CD8-positive, alpha-beta memory T cell (primary cell): ENCODE results near the gene TRMT2A. TPM values are rescaled to one million over a fixed set of nuclear protein-coding genes. Genes with fewer than 3 reads are reported as not detected.

ENCODE experiments used
- CTCF ChIA-PET: fragments of 350-600 bp; sonication (Branson Sonifier 250); formaldehyde crosslinking; loops from one replicate; lab custom pipeline; 2021; ENCODE audit warnings: antibody characterized with exemption; lab: Charles Lee
- POLR2A ChIA-PET: fragments of 350-600 bp; sonication (Branson Sonifier 250); formaldehyde crosslinking; loops from one replicate; lab custom pipeline; 2021; ENCODE audit warnings: antibody characterized with exemption; lab: Charles Lee
- DNase-seq, 5 donors: peaks; one replicate each; pipeline versions ENCODE4 v3.0.0 to v3.0.0-alpha.2; 2020 to 2022; ENCODE audit warnings: mixed read lengths in 1 of 5
- H3K27ac ChIP-seq: one replicate; pipeline ENCODE4 v1.7.0; 2013; ENCODE audit warnings: low read depth, mild to moderate bottlenecking, low read length, moderate library complexity
- H3K27me3 ChIP-seq: 2 replicates; pipeline ENCODE4 v1.7.0; 2013; ENCODE audit warnings: low read length, mild to moderate bottlenecking; ENCODE audit not compliant: insufficient read depth, poor library complexity, severe bottlenecking
- H3K36me3 ChIP-seq: 2 replicates; pipeline ENCODE4 v1.7.0; 2013; ENCODE audit warnings: mild to moderate bottlenecking, low read length, moderate library complexity; ENCODE audit not compliant: insufficient read depth
- H3K4me1 ChIP-seq: 2 replicates; pipeline ENCODE4 v1.7.0; 2013; ENCODE audit warnings: mild to moderate bottlenecking, low read length, moderate library complexity; ENCODE audit not compliant: insufficient read depth
- H3K4me3 ChIP-seq: 2 replicates; pipeline ENCODE4 v1.7.0; 2013; ENCODE audit warnings: mild to moderate bottlenecking, low read length
- H3K9me3 ChIP-seq: 2 replicates; pipeline ENCODE4 v1.7.0; 2013; ENCODE audit warnings: mild to moderate bottlenecking, low read length
- H3K27ac Mint-ChIP-seq, 8 donors: one replicate each; pipeline ENCODE4 v1.8.0; 2020 to 2021; ENCODE audit warnings: mixed read lengths in 8 of 8, mild to moderate bottlenecking in 6 of 8, inconsistent platforms in 3 of 8, moderate library complexity in 3 of 8
- H3K27me3 Mint-ChIP-seq, 2 donors: one replicate each; pipeline ENCODE4 v1.8.0; 2020 to 2021; ENCODE audit warnings: mixed read lengths in 2 of 2, mild to moderate bottlenecking in 1 of 2, moderate library complexity in 1 of 2
- H3K36me3 Mint-ChIP-seq, 3 donors: one replicate each; pipeline ENCODE4 v1.8.0; 2020 to 2021; ENCODE audit warnings: mixed read lengths in 3 of 3, inconsistent platforms in 1 of 3, mild to moderate bottlenecking in 1 of 3
- H3K4me1 Mint-ChIP-seq, 3 donors: one replicate each; pipeline ENCODE4 v1.8.0; 2020 to 2021; ENCODE audit warnings: mixed read lengths in 3 of 3, inconsistent platforms in 1 of 3, mild to moderate bottlenecking in 1 of 3
- H3K4me3 Mint-ChIP-seq, 7 donors: one replicate each; pipeline ENCODE4 v1.8.0; 2020 to 2021; ENCODE audit warnings: mixed read lengths in 7 of 7, mild to moderate bottlenecking in 6 of 7, moderate library complexity in 4 of 7, inconsistent platforms in 2 of 7
- H3K9me3 Mint-ChIP-seq, 5 donors: one replicate each; pipeline ENCODE4 v1.8.0; 2020 to 2022; ENCODE audit warnings: mixed read lengths in 5 of 5, mild to moderate bottlenecking in 3 of 5, moderate library complexity in 2 of 5, inconsistent platforms in 1 of 5
- polyA plus RNA-seq: library from polyadenylated mRNA; unstranded; fragments of 300-500 nt; fragmentation: Illumina TruSeq; gene quantifications from one replicate; pipeline ENCODE4 v1.2.3, GENCODE V29; 2021
- total RNA-seq, 2 experiments: library from RNA; stranded (reverse); gene quantifications; one replicate each; pipeline ENCODE4 v1.2.3, GENCODE V29; 2021

The TRMT2A gene
- total and polyA plus RNA-seq, 3 experiments from 2014 or later, result 35.6 to 121 (median 108) TPM

GRCh38 chr22:20146777-20147176, 29.8 kb upstream of the TRMT2A start:
- Histone ChIP-seq H3K27me3 (no peaks in the 10 kb centered on the region), H3K27ac (no peak overlapping the region), H3K9me3 (no peaks in the 10 kb centered on the region), H3K36me3 (no peaks in the 10 kb centered on the region), H3K4me1 (no peaks in the 10 kb centered on the region), H3K4me3 (no peak overlapping the region)
- Mint-ChIP-seq H3K27me3 (no peaks in the 10 kb centered on the region), H3K4me1 (peaks cover 0 to 4% (median 0%) of the 10 kb centered on the region in 3 donors), H3K9me3 (no peaks in the 10 kb centered on the region), H3K27ac (no peak overlapping the region), H3K36me3 (peaks cover 0 to 14% (median 0%) of the 10 kb centered on the region in 3 donors), H3K4me3 (no peak overlapping the region)
- DNase-seq, result no peak
- CTCF ChIA-PET, result interaction anchor here (1.3 kb wide), 1 partner anchor 10 kb away, joined by 5 read pairs; no protein-coding TSS in a partner anchor
- POLR2A ChIA-PET, result no interaction called here

- Histone ChIP-seq H3K4me1 (no peaks in the 10 kb centered on the region), H3K36me3 (no peaks in the 10 kb centered on the region), H3K4me3 (no peak overlapping the region), H3K9me3 (no peaks in the 10 kb centered on the region), H3K27ac (no peak overlapping the region), H3K27me3 (no peaks in the 10 kb centered on the region)
- ChIA-PET CTCF (no interaction called here), POLR2A (no interaction called here)
- H3K9me3 Mint-ChIP-seq, result no peaks in the 10 kb centered on the region
- H3K4me3 Mint-ChIP-seq, result no peak overlapping the region
- no peak overlapping the region for H3K27ac Mint-ChIP-seq
- peaks cover 0 to 4% (median 0%) of the 10 kb centered on the region in 3 donors for H3K4me1 Mint-ChIP-seq
- DNase-seq, result no peak
- no peaks in the 10 kb centered on the region for H3K27me3 Mint-ChIP-seq
- H3K36me3 Mint-ChIP-seq, result peaks cover 0 to 15% (median 0%) of the 10 kb centered on the region in 3 donors
Measured at GRCh38 chr22:20145832-20146223, 28.8 kb upstream of the TRMT2A start.

DNA sequence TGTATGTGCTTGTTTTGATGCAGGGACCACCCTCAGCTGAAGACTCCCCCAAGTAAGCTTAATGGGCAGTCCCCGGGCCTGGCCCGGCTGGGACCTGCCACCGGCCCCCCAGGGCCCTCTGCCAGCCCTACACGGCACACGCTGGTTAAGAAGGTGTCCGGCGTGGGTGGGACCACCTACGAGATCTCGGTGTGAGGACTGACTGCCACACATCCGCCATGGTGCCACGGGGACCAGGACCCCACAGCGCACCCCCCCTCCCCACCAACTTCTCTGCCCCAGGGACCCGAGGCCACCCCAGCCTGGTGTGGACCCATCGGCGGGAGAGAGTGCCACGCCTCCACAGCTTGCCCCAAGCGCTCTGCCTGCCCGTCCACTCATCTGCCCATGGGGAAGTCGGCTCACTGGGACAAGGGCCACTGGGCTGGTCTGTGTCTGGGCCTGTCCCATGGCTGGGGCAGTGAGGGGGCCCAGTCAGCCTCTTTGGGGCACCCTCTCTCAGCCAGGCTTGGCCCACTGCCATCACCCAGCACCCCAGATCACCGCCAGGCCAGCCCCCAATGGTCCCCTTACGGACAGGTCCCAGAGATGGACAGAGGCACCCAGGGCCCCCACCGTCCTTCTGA, 28.3 kb upstream of the TRMT2A start:
- H3K9me3 Mint-ChIP-seq, result no peaks in the 10 kb centered on the region
- Histone ChIP-seq H3K27ac (no peak overlapping the region), H3K27me3 (no peaks in the 10 kb centered on the region), H3K36me3 (no peaks in the 10 kb centered on the region), H3K4me3 (no peak overlapping the region), H3K4me1 (no peaks in the 10 kb centered on the region), H3K9me3 (no peaks in the 10 kb centered on the region)
- H3K4me1 Mint-ChIP-seq, result peaks cover 0 to 4% (median 0%) of the 10 kb centered on the region in 3 donors
- DNase-seq, result no peak
- no peak overlapping the region for H3K27ac Mint-ChIP-seq
- no peaks in the 10 kb centered on the region for H3K27me3 Mint-ChIP-seq
- H3K4me3 Mint-ChIP-seq, result no peak overlapping the region
- ChIA-PET CTCF (no interaction called here), POLR2A (no interaction called here)
- peaks cover 0 to 15% (median 0%) of the 10 kb centered on the region in 3 donors for H3K36me3 Mint-ChIP-seq

DNA sequence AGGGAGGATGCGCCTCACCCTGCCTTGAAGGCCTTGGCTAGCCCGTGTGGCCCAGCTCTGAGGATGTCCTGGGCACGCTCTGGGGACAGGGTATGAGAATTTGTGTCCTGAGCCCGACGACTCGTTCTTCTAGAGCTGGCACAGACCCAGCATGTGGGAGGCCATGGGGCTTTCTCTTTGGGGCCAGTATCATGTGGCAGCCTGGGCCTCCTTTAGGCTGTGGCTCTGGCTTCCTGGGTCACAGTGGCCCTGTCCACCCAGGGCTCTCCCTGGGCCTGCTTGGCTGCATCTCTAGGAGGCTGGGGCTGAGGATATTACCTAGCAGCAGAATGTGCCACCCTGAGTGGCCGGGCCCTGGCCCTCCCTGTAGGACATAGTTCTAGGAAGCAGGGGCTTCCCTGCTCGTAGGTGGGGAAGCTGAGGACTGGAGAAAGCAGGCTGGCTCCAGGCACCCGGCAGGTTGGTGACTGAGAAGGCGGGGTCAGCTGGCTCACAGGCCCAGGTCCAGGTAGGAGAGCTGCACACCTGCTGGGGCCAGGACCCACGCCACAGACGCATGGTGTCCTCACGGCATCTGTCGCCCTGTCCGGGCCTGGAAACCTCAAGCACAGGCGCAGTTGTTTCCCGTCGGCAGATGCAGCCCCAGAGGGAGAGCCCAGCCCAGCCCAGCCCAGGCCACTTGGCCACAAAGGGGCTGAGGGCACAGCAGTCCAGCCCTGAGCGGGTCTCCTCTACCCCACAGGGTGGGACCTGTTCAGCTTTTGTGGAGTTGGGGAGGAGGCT, 27.0 kb upstream of the TRMT2A start:
- CTCF ChIA-PET, result no interaction called here
- Mint-ChIP-seq H3K36me3 (peaks cover 0 to 25% (median 1%) of the 10 kb centered on the region in 3 donors), H3K9me3 (no peaks in the 10 kb centered on the region), H3K4me3 (no peak overlapping the region), H3K27me3 (no peaks in the 10 kb centered on the region), H3K27ac (no peak overlapping the region), H3K4me1 (peaks cover 0 to 6% (median 0%) of the 10 kb centered on the region in 3 donors)
- Histone ChIP-seq H3K4me1 (no peaks in the 10 kb centered on the region), H3K27ac (no peak overlapping the region), H3K27me3 (no peaks in the 10 kb centered on the region), H3K36me3 (no peaks in the 10 kb centered on the region), H3K9me3 (no peaks in the 10 kb centered on the region), H3K4me3 (no peak overlapping the region)
- DNase-seq, result no peak
- POLR2A ChIA-PET, result no interaction called here

GRCh38 chr22:20142711-20143621, 25.9 kb upstream of the TRMT2A start:
- Mint-ChIP-seq H3K27me3 (no peaks in the 10 kb centered on the region), H3K4me1 (peaks cover 0 to 14% (median 2%) of the 10 kb centered on the region in 3 donors), H3K9me3 (no peaks in the 10 kb centered on the region), H3K4me3 (no peak overlapping the region), H3K27ac (no peak overlapping the region), H3K36me3 (peaks cover 0 to 25% (median 1%) of the 10 kb centered on the region in 3 donors)
- ChIA-PET POLR2A (no interaction called here), CTCF (no interaction called here)
- no peak overlapping the region for H3K4me3 ChIP-seq
- no peaks in the 10 kb centered on the region for H3K9me3 ChIP-seq
- H3K27me3 ChIP-seq, result no peaks in the 10 kb centered on the region
- no peaks in the 10 kb centered on the region for H3K4me1 ChIP-seq
- no peak overlapping the region for H3K27ac ChIP-seq
- H3K36me3 ChIP-seq, result no peaks in the 10 kb centered on the region
- no peak for DNase-seq

- H3K27me3 ChIP-seq, result no peaks in the 10 kb centered on the region
- no peak overlapping the region for H3K27ac ChIP-seq
- no peak for DNase-seq
- Mint-ChIP-seq H3K9me3 (no peaks in the 10 kb centered on the region), H3K36me3 (peaks cover 0 to 25% (median 1%) of the 10 kb centered on the region in 3 donors), H3K27ac (no peak overlapping the region), H3K27me3 (no peaks in the 10 kb centered on the region), H3K4me3 (no peak overlapping the region), H3K4me1 (peaks cover 2 to 24% (median 5%) of the 10 kb centered on the region in 3 donors)
- H3K4me3 ChIP-seq, result no peak overlapping the region
- H3K9me3 ChIP-seq, result no peaks in the 10 kb centered on the region
- CTCF ChIA-PET, result interaction anchor here (0.7 kb wide), 1 partner anchor 15 kb away, joined by 3 read pairs; no protein-coding TSS in a partner anchor
- POLR2A ChIA-PET, result interaction anchor here (0.6 kb wide), 1 partner anchor 72 kb away, joined by 8 read pairs; no protein-coding TSS in a partner anchor
- H3K36me3 ChIP-seq, result no peaks in the 10 kb centered on the region
- no peaks in the 10 kb centered on the region for H3K4me1 ChIP-seq
Measured at GRCh38 chr22:20141186-20142077, 24.4 kb upstream of the TRMT2A start.

- Histone ChIP-seq H3K27ac (no peak overlapping the region), H3K4me3 (no peak overlapping the region), H3K4me1 (no peaks in the 10 kb centered on the region), H3K36me3 (no peaks in the 10 kb centered on the region), H3K27me3 (no peaks in the 10 kb centered on the region), H3K9me3 (no peaks in the 10 kb centered on the region)
- peaks cover 5 to 26% (median 8%) of the 10 kb centered on the region in 3 donors for H3K4me1 Mint-ChIP-seq
- no peaks in the 10 kb centered on the region for H3K27me3 Mint-ChIP-seq
- no peak overlapping the region for H3K27ac Mint-ChIP-seq
- DNase-seq, result no peak
- ChIA-PET POLR2A (interaction anchor here (0.5 kb wide), 1 partner anchor 59 kb away, joined by 3 read pairs; no protein-coding TSS in a partner anchor), CTCF (no interaction called here)
- H3K36me3 Mint-ChIP-seq, result peaks cover 0 to 25% (median 1%) of the 10 kb centered on the region in 3 donors
- no peaks in the 10 kb centered on the region for H3K9me3 Mint-ChIP-seq
- no peak overlapping the region for H3K4me3 Mint-ChIP-seq
Measured at GRCh38 chr22:20140521-20140964, 23.5 kb upstream of the TRMT2A start.
